ENCODE measurements around the gene APBA2. TPM values are rescaled to one million over a fixed set of nuclear protein-coding genes. Genes with fewer than 3 reads are reported as not detected.

The APBA2 gene
- total and polyA plus RNA-seq, 12 donors = 0.16 to 0.85 (median 0.46) TPM

DNA sequence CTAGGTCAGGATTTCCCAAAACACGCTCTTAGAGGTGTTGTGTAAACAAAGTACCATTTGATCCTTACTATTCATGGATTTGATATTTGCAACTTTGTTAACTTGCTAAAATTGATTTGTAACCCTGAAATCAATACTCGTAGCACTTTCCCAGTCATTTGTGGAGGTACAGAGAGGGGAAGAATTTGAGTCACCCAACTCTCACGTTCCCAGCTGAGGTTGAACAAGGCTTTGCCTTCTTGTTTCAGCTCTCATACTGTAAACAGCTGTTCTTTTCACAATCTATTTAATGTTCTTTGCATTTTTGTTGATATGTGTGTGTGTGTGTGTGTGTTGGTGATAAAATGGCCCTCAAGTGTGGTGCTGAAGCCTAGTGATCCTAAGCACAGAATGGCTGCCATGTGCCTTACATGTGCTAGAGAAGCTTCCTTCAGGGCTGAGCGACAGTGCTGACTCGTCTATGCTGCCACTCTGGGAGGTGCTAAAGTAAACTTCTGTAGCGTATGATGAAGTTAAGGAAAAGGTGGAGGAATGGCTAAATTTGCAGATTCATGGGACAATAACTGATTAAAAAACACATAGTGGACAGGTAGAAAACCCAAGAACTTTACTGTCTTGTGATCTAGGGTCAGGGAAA is 173.2 kb downstream of the APBA2 start:
- WGBS, 2 donors = 83 to 90% methylated on average over 6 of the region's 6 CpGs
- Histone ChIP-seq H3K4me3 (no peak overlapping the region), H3K36me3 (no peaks in the 10 kb centered on the region), H3K27me3 (peaks cover 0 to 5% (median 0%) of the 10 kb centered on the region in 7 donors), H3K4me1 (no peaks in the 10 kb centered on the region), H3K27ac (no peak overlapping the region), H3K9me3 (peaks cover 0 to 10% (median 0%) of the 10 kb centered on the region in 11 donors)
- TF ChIP-seq, protein P1, sequence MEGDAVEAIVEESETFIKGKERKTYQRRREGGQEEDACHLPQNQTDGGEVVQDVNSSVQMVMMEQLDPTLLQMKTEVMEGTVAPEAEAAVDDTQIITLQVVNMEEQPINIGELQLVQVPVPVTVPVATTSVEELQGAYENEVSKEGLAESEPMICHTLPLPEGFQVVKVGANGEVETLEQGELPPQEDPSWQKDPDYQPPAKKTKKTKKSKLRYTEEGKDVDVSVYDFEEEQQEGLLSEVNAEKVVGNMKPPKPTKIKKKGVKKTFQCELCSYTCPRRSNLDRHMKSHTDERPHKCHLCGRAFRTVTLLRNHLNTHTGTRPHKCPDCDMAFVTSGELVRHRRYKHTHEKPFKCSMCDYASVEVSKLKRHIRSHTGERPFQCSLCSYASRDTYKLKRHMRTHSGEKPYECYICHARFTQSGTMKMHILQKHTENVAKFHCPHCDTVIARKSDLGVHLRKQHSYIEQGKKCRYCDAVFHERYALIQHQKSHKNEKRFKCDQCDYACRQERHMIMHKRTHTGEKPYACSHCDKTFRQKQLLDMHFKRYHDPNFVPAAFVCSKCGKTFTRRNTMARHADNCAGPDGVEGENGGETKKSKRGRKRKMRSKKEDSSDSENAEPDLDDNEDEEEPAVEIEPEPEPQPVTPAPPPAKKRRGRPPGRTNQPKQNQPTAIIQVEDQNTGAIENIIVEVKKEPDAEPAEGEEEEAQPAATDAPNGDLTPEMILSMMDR (IDR thresholded peaks at IDR 0.05) = no peak
- DNase-seq = no peak
- intact Hi-C loops (cut with DNase I) = no loop called here
- no peak for ATAC-seq

DNA sequence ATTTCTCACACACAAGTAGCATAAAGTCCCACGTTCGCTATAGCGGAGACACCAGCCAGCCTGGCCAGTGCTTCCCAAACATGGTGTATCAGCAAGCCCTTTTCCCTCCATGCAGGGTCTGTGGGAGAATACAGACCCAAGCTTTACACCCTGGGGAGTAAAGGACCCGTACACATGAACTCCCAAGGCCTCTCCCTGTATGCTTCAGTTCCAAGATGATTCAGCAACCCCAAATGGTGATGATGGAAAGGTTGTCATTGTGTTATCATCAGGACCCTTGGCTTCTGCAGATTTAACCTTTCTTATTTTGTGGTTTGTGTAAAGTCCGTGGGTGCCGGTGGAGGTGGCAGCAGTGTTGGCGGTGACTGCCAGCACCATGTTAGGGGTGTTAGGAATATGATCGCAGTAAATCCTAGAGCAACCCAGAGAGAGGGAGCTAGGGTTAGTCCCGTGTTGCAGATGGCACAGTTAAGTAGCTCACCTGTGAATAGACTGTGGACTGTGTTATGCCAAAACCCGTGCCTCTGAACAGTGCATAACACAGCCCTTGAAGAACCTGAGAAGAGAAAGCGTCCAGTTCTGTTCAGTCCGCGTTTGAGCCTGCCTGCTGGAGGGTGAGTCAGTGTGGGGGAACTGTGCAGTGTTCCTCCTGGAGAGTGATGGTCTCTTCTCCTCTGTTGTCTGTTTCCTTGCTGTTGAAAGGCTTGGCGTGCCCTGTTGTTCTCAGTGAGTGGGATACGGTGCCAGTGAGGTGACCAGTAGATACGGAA is 174.3 kb downstream of the APBA2 start:
- TF ChIP-seq, protein P1 (IDR thresholded peaks at IDR 0.05) = no peak
- no peak for DNase-seq
- intact Hi-C loops (cut with DNase I) = loop anchor here in 1 of 10 donors (10.0 kb wide), 1 partner anchor 55 kb away; no protein-coding TSS in a partner anchor

DNA sequence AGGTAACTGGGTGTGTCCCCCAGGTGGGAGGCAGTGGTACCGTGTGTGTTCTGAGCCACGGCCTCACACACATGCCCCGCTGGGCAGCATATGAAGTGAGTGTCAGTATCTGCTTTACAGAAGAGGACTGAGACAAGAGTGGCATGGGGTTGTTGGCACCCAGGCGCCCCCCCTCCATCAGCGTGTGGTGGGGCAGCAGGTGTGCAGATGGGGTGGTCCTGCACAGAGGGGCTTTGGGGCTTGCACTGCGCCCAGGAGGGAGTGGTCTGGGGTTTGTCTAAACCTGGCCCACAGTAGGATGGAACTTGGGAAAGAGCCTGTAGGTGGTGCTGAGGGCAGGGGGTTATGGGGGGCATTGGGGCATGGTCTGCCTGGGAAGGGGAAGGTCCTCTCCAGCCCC is 176.0 kb downstream of the APBA2 start:
- DNase-seq (no peak), ATAC-seq (no peak)
- Histone ChIP-seq H3K36me3 (no peaks in the 10 kb centered on the region), H3K27me3 (peaks cover 0 to 7% (median 0%) of the 10 kb centered on the region in 7 donors), H3K27ac (no peak overlapping the region), H3K9me3 (peaks cover 0 to 10% (median 0%) of the 10 kb centered on the region in 11 donors), H3K4me1 (no peaks in the 10 kb centered on the region), H3K4me3 (no peak overlapping the region)
- TF ChIP-seq, protein P1 (IDR thresholded peaks at IDR 0.05) = no peak
- 92 to 93% methylated on average over 6 of the region's 6 CpGs for WGBS, 2 donors
- intact Hi-C loops (cut with DNase I) = loop anchor here in 1 of 10 donors (10.0 kb wide), 1 partner anchor 57 kb away; no protein-coding TSS in a partner anchor

More for the DNA sequence above, 174.3 kb downstream of the APBA2 start:
- Histone ChIP-seq H3K27me3 (peaks cover 0 to 7% (median 0%) of the 10 kb centered on the region in 7 donors), H3K9me3 (peaks cover 0 to 10% (median 0%) of the 10 kb centered on the region in 11 donors), H3K36me3 (no peaks in the 10 kb centered on the region), H3K27ac (no peak overlapping the region), H3K4me3 (no peak overlapping the region), H3K4me1 (no peaks in the 10 kb centered on the region)
- no peak for ATAC-seq
- WGBS, 2 donors = 88 to 91% methylated on average over 16 of the region's 16 CpGs

DNA sequence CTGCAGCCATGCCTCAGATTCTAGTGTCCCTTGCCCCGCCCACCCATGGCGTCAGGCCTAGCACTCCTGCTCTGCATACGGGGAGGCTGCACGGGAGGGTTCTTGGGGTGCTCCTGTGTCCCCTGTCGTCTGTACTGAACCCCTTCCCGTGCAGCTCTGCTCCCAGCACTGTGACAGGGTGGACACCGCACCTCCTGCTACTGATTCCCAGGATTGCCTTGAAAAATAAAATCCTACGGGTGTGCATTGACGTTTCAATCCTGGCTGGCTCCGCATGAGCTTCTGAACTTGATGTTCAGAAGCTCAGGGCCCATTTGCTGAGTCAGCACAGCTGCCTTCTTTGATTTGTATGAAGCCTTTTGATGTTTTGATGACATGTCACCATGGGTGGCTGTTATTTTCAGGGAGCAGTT is 176.4 kb downstream of the APBA2 start:
- Histone ChIP-seq H3K9me3 (peaks cover 0 to 10% (median 0%) of the 10 kb centered on the region in 11 donors), H3K27ac (no peak overlapping the region), H3K36me3 (no peaks in the 10 kb centered on the region), H3K4me3 (no peak overlapping the region), H3K4me1 (no peaks in the 10 kb centered on the region), H3K27me3 (peaks cover 0 to 7% (median 0%) of the 10 kb centered on the region in 7 donors)
- WGBS, 2 donors = 62 to 65% methylated on average over 10 of the region's 10 CpGs
- TF ChIP-seq, protein P1 (IDR thresholded peaks at IDR 0.05) = no peak
- no peak for DNase-seq
- no peak for ATAC-seq
- intact Hi-C loops (cut with DNase I) = loop anchor here in 1 of 10 donors (10.0 kb wide), 1 partner anchor 57 kb away; no protein-coding TSS in a partner anchor

Measured in heart right ventricle (tissue), 16 donors.